GM18909 (cell line): ENCODE results near the gene CIAO2B.
"Not testable (repeated sequence)": the region's sequence is repeated elsewhere in the genome, so short reads cannot be mapped to it uniquely, and the experiment has no call there.

ENCODE experiments used
- ATAC-seq: cut with Tn5 transposase; IDR thresholded peaks from one replicate; pipeline ENCODE4 v1.9.1; 2021; ENCODE audit warnings: mild to moderate bottlenecking; ENCODE audit not compliant: unreplicated experiment, poor library complexity

CIAO2B gene

DNA sequence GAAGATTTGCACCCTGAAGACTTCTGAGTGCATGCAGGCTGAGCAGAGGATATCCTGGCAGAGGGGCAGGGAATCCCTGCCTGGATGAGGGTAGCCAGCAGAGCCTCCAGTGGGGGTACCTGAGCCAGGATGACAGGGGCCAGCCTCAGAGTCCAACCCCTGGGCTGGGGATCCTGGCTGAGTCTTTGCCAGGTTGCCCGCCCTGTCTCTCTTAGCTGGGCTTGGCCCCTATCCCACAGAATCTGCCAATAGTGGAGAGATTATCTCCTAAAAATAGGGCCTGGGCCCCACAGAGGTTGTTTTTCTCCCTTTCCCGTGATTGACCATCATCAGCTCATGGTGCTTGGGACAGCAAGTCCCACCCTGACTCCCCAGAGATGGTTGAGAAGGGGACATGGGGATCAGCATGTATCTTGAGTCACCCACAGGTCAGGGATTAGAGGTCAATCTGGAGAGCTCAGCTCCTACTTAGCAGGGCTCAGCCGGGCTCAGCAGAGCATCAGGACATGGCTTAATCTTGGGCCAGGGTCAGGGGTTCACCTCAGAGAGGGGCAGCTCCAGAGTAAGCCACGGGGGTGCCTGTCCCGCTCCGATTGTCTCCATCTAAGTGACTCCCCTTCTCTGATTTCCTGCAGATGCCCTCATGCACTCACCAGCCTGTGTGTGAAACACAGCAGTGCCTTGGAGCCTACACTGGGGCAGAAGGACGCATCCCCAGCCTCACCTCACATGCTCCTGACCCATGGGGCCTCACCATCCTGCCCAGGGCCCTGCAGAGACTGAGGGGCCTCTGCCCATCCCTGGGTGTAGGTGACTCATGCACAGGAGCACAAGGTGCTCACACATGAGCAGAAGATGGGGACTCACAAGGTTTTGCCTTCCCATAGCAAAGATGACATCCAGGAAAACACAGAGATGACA, 27.0 kb downstream of the CIAO2B start:
- no peak for ATAC-seq

DNA sequence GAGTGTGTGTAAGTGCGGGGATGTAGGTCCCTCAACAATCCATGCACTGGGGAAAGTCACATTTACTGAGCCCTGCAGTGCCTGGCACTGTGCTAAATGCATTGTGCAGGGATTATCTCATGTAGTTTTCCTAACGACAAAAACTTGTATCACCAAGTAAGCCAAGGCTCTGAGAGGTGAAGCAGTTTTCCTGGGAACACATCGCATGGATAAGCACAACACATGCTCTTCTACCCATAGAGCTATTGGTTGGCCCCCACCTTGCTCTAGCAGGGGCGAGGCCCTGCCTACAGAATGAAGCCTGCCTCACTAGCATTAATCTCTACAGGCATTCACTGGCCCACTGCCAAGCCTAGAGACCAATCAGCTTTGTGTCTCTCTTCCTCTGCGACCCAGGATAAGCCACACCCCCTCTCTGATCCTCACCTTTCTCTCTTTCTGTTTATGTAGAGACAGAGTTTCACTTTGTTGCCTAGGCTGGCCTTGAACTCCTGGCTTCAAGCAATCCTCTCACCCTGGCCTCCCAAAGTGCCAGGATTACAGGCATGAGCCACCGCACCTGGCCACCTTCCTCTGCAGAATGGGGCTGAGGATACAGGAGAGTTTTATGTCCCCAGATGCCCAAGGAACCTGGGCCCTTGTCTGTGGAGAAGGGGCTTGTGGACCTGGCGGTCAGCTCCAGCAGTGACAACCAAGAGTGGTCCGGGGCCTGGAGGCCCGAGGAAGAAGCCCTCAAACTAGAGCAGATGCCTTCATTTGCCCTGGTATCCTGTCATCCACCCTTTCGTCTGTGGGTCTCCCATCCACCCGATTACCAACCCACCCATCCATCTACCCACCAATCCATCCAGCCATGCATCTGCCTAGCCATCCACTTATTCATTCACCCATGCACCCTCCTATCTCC, 28.3 kb downstream of the CIAO2B start:
- ATAC-seq: no peak

DNA sequence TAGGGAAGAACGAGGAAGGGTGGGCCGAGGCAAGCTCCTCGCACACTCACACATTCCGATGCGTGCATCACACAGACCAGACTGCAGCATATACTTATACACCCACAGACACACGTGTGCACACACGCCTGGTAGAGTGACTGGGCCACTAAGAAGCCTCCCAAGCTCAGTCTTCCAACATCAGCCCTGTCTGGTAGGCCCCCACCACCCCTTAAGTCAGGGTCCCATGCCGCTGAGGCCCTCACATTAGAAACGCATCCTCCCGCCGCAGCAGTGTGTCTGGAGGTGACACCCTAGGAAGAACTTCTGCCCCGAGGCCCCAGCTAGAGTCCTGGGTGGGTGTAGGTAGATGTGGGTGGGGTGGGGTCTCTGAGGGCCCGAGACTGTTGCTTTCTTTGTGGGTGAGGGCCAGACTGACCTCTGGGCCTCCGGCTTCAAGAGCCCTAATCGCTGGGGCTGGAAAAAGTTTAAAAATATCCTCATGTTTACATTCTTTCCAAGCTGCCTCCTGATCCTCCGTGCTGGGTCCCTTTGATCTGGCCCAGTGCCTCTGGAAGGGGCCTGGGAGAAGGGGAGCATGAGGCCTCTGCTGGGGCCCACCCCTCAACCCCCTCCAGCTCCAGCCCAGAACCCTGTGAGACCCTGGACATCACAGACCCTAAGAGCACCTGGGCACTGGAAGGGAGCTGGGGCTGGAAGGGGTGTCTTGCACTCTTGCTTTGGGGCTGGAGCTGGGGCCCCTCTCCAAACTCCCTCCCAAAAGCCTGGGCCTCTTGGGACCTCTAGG, 29.2 kb downstream of the CIAO2B start:
- no peak for ATAC-seq

DNA sequence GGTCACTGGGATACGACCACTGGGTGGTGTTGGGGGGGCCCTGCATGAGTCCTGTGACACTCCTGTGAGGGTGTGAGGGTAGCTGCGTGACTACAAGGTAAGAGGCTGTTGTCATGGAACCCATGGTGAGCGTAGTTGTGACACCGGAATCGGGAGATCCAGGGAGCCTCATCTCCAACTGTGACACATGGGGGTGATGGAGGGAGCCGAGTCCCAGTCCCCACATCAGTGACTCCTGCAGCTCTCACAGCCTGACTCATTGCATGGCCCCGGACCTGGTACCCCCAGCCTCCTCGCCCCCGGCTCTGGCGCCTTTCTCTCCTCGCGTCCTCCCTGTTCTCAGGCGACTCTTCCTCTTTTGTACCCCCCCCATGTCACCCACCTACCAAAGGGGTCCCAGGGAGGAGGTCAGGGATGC, 29.8 kb downstream of the CIAO2B start:
- no peak for ATAC-seq

DNA sequence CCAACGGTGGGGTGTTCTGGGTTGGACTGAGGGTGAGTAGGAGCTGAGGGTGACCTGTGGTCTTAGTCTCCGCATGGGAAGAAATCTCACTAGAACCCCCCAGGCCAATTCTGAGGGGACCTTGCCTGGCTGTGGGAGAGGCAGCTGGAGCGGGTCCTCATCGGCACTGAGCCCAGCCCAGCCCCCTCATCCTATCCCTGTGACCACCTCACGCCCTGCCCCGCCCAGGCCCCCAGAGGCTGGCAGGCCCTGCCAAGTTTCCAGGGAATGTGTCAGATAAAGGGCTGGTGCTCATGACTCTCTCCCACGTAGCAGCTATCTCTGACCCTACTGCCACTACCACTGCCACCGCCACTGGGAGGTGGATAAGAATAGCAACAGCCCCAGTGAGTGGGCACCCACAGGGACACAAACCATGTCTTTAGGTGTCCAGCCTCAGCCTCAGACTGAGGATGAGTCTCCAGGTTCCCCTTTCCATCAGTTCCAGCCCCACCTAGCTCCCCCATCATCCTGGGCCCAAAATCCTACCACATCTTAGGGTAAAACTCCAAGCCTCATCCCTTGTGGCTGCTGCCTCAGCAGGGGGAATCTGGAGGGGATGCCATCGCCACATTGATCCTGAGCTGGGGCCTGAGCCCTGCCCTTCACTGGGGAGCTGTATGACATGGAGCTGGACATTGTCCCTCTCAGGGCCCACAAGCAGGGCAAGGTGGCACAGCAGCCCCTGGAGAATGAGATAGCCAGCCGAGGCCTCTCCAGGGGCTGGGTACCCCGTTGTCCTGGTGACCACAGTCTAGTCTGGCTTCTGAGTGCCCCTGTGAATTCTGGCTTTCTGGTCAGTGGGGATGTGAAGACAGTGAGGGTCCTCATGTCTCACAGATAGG, 30.4 kb downstream of the CIAO2B start:
- no peak for ATAC-seq

DNA sequence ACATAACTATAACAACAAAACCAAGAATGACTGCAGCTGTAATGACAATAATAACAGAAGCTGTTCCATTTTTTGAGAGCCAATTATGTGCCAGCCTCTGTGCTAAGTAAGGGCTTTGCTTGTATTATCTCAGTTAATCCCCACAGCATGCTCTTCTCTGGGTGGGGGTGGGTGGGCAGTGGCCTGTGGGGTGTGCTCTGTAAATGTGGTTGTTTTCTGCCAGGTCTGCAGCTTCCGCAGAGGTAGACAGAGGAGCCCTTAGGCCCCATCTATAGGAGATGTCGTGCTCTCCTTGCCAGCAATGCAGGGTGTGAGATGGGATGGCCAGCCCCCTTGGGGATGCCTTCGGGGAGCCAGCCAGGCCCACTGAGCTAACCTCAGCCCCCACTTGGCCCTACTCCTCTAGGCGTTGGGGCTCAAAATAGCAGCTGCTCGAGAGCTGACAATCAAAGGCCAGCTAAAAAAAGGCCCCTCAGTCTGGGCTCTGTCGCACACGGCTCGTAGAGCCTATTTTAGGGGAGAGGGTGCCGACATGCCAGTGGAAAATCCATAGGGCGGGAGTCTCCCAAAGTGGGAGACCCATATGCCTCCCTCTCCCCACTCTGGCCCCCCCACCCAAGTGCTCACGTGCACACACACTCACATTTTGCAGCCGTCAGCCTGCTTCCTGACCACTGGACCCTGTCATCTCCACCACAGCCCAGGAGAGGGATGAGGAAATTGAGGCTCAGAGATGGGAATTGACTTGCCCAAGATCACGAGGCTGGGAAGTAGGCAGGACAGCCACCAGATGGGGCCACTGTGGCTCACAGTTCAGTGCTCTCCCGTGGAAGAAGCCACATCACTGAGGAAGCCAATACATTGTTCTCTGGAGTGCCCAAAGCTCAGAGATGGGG, 31.3 kb downstream of the CIAO2B start:
- ATAC-seq: no peak

DNA sequence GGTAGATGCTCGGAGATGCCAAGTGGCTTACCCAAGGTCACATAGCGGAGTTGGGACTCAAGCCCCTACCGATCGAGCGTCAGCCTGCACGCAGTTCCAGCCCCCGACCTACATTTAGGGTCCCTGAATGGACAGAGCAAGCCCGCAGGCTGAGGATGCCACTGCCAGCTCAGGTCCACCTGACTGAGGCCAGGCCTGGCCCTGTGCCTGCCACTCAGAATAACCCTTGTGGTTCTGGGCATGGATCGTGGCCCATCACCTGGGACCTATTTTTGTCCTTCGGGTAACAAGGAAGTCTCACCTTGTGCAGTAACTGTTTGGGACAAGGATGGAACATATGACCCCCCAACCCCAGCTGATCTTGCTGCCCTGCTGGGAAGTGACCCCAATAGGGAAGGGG, 32.6 kb downstream of the CIAO2B start:
- ATAC-seq: no peak

DNA sequence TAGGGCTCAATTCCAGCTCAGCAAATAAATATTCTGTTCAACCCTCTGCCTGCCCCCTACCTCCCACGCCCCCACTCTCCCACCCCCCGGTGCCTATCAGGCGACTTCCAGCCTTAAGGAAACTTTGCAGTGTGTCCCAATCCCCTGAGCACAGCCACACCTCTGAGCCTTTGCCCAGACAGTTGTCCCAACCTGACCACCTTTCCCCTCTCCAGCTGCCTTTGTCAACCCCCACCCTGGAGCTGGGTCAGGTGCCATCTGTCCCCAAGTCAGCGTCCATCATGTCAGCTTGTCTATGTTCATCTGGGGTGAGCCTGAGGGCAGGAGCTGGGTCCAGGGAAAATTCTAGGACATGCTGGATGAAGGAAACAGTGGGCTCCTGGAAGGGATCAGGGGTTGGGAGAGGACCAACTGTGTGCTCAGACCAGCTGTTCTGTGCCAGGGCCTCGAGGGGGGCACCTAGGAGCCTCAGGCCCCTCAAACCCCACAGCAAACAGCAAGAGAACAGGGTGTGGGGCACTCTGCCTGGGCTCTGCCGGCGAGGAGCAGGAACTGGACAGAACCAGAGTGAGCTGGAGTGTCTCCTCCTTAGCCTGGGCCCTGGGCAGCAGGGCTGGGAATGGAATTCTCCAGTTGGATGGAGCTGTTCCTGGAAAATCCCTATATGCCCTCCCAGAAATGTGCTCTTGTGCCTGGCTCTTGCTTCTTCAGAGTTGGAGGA, 33.3 kb downstream of the CIAO2B start:
- no peak for ATAC-seq

DNA sequence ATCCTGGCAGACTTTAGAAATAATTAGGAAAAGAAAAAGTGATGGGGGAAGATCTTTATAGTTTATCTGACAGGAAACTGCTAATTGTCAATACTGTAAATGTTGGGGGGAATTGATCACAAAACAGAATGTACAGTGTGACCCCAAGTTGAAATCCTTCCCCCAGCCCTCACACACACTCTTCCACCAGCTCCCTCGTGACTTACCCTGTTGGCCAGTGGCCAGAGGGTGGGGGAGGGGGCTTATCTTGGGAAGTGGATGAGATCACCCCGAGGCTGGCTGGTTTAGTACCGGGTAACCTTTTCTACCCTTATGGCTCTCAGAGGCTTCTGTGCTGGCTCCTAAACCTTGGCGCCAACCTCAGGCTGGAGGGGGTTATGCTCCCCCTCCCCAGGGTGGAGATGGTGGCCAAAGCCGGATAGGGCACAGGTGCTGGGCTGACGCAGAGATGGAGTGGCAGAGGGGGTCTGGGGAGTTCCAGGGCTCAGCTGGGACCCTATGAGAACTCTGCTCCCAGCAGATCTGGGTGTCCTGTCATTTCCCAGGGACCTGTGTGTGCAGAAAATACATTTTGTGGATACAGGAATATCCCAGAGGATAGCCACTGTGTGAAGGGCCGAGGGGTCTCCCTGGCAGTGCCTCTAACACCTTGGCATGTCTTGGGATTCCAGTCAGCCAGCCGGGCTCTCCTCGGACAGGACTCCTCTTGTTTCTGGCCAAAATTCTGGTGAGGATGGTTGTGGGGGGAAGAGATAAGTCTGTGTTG, 34.1 kb downstream of the CIAO2B start:
- no peak for ATAC-seq

DNA sequence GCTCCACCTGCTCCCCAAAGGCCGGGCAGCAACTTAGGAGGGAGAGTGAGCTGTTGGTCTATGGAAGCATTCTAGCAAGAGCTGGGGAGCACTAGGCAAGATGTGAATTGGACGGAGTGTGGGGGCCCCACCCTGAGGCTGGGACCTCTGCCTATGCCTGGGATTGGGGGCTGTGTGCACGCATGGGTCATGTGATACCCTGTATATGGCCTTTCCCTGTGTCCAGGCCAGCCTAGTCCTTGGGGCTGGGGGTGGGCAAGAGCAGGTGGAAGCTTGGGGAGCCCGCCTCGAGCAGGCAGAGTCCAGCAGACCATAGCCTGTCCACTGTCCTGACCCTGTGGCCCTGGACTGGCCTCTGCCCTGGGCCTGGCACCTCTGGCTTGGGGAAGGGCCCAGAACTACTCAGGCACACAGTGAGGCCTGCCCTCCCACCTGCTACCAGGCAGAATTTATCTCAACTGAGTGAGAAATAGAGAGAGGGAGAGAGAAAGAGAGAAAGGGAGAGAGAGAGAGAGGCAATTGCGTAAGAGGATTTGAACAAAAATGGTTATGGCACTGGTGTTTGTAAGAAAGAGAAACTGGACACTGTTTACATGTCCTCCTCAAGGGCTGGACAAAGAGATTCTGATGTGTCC, 34.8 kb downstream of the CIAO2B start:
- ATAC-seq: no peak

DNA sequence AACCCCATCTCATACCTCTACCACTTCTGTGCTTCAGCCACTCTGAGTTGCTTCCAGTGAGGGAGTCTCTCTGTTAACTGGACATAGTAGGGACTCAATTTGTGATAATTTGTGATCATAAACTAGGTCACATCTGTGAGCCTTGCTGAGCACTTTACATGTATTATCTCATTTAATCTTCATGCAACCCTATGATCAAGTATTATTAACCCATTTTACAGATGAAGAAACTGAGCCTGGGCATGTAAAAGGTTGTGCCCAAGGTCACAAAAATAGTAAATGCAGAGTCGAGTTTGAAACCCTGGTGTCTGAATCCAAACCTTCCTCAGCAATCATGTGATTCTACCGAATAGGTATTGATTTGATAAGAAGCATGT, 35.3 kb downstream of the CIAO2B start:
- ATAC-seq: no peak

DNA sequence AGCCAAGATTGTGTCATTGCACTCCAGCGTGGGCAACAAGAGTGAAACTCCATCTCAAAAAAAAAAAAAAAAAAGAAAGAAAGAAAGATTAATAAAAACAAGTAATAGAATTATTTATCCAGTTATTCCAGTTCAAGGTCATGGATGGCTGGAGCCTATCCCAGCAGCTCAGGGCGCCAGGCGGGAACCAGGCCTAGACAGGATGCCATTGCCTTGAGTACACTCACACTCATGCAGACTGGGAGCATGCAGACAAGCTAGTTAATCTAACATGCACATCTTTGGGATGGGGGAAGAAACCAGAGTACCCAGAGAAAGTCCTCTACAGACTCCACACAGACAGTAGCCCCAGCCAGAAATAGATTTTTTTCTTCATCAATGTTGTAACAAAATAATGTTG, 36.0 kb downstream of the CIAO2B start:
- ATAC-seq: no peak

DNA sequence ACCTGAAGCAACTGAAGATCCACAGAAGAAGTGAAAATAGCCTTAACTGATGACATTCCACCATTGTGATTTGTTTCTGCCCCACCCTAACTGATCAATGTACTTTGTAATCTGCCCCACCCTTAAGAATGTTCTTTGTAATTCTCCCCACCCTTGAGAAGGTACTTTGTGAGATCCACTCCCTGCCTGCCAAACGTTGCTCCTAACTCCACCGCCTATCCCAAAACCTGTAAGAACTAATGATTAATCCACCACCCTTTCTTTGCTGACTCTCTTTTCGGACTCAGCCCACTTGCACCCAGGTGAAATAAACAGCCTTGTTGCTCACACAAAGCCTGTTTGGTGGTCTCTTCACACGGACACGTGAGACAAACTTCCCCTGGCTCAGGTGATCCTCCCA, 37.5 kb downstream of the CIAO2B start:
- not testable (repeated sequence) for ATAC-seq

DNA sequence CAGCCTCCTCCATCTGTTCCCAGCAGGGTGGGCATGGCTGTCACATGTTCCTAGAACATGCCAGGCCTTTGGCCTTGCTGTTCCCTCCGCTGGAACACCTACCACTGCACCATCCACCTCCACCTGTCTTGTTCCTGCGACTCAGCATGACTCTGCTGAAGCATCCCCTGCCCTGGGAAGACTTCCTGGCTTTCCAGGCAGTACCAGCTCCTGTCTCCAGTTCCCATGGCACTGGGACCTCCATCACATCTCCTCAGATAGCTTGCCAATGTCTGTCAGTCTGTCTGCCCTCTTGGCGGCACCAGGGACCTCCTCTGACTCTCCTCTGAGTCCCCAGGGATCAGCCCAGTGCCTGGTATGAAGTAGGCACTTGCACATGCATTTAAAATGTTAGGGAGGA, 38.2 kb downstream of the CIAO2B start:
- no peak for ATAC-seq

DNA sequence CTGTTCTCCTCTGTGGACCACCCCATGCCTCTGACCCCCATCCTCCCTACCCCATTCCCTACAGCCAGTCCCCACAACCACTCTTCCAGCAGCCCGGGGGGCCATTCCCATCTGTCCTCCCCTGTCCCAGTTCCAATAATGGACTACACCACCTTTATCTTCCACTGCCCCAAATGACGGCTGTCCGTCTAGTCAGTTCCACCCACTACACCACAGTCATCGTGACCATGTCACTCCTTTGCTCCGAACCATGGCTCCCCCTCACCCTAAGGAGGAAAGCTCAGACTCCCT, 38.6 kb downstream of the CIAO2B start:
- ATAC-seq: no peak

DNA sequence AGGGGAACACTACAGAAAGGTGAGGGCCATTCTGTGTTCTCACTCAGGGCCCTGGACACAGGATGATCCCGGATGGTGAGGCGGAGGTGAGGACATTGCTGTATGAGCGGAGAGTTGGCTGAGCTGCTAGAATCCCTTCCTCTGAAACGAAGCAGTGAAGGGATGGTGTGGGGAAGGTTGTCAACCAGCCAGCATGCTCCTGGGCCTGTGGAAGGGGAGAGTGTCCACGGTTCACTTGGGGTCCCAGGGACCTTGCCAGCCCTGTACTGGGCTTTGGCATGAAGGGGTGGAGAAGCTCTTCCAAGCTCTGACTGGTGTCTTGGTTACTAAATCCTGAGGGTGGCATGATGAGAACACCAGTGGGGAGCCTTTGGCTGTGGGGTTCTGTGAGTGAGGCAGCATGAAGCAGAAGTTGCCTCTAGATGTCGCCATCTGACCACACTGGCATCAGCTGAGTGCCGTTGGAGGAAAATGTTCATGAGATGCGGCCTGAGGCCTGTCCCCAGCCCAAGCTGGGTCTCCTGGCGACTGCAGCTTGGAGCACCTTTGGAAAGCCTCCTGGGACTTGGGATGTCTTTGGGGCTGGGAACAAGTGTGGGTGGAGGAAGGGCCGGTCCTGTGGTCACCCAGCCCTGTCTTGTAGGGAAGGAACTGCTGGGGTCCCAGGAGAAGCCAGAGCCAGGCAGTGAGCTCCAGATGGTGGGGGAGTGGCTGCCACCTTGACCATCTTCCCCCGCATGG, 39.1 kb downstream of the CIAO2B start:
- peak; percentile 61 for ATAC-seq
